ENCODE results near the gene SH3RF1. TPM values are rescaled to one million over a fixed set of nuclear protein-coding genes. Genes with fewer than 3 reads are reported as not detected.
A peak's percentile ranks its signal among the peaks of the same experiment; 100 is the strongest.

Gene SH3RF1
- total RNA-seq, 2 donors from 2014 or later: 0.43 to 0.82 TPM

DNA sequence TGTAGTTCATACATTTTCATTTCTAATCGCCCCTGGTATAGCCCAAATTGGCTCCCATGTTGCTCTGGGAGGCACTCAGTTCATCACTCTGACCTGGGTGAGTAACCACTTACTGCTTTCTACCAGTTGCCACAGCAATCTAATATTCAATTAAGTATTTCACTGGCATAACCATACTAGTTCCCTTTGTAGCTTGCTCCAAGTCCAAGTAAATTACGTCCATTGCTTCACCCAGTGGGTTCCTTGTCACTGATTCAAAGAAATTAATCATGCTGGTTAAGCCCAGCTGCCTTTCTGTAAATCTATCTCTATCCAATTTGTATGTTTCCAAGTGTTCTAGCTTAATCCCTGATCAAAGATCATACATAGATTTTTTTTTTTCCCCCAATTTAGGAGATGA is 168.7 kb downstream of the SH3RF1 start:
- ATAC-seq (no peak), DNase-seq (ENCODE audit: low spot score in 2 of 2) (no peak)
- no peak overlapping the region for H3K27ac Mint-ChIP-seq
- peaks cover 4 to 5% of the 10 kb centered on the region in 2 donors for H3K9me3 Mint-ChIP-seq
- H3K36me3 Mint-ChIP-seq: peaks cover 0 to 4% of the 10 kb centered on the region in 2 donors

DNA sequence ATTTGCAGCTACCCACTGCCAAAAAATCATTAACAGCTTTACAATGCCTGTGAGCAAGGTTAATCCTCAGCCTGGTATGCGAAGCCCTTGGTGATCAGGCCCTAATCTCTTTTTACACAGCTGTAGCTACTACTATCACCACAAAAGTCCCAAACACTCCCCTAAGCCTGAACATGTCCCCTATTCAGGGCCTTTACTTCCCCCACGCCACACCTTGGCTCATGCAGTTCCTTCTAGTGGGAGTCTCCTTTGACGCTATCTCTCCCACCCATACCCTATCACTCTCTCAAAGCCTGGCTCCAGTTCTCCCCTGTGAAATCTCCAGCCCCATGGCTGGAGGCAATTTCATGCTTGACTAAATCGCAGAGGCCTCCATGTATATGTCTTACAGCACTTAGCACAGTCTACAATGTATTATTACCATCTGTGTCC is 170.1 kb downstream of the SH3RF1 start:
- H3K9me3 Mint-ChIP-seq: peaks cover 4 to 5% of the 10 kb centered on the region in 2 donors
- H3K36me3 Mint-ChIP-seq: peaks cover 0 to 4% of the 10 kb centered on the region in 2 donors
- peak overlapping the region in 1 of 2 donors; percentile 50 for H3K27ac Mint-ChIP-seq
- DNase-seq (ENCODE audit: low spot score in 2 of 2) (no peak), ATAC-seq (no peak)

GRCh38 chr4:169099771-169100180 is 171.0 kb downstream of the SH3RF1 start:
- Mint-ChIP-seq H3K36me3 (peaks cover 0 to 4% of the 10 kb centered on the region in 2 donors), H3K27ac (no peak overlapping the region), H3K9me3 (peaks cover 4 to 5% of the 10 kb centered on the region in 2 donors)
- DNase-seq (ENCODE audit: low spot score in 2 of 2) (no peak), ATAC-seq (no peak)

DNA sequence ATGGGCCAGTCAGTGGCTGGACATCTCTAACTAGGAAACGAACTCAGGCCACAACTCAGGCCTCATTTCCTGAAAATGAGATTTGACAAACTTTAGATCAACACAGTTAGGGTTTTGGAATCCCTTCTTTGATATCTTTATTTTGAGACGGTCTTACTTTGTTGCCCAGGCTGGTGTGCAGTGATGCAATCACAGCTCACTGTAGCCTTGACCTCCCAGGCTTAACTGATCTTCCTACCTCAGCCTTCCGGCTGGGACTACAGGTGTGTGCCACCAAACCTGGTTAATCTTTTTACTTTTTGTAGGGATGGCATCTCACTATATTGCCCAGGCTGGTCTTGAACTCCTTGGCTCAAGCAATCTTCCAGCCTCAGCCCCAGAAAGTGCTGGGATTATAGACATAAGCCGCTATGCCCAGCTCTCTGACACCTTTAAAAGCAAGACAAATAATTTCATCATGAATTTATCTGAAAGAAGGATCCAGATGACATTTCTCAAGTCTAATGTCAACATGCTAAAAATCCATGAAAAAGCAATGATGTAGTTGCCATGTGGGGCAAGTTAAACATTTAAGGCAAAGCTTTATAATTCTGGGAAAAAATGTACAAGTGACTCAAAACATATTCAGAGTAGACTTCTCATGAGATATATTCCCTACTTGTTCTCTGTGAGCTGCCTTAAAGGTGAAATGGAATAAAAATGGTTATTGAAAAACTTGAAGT is 171.6 kb downstream of the SH3RF1 start:
- peaks cover 0 to 4% of the 10 kb centered on the region in 2 donors for H3K36me3 Mint-ChIP-seq

DNA sequence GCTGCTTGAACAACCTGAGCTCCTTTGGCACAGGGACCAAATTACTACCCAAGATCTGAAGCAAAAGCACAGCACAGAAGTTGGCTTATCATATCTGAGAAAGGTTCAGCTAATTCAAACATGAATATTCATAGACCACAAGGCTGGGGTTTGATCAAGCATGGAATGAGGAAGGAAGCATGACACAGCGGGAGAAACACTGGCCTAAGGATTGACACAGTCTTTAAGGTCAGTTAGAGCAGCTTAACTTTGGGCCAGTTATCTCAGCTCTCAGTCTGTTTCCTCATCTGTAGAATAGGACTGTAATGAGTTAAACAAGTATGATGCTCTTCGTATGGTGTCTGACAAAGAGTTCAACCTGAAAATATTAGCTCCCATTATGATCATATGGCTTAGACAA is 172.2 kb downstream of the SH3RF1 start:
- Mint-ChIP-seq H3K9me3 (peaks cover 4 to 5% of the 10 kb centered on the region in 2 donors), H3K36me3 (peaks cover 0 to 4% of the 10 kb centered on the region in 2 donors), H3K27ac (no peak overlapping the region)
- DNase-seq (ENCODE audit: low spot score in 2 of 2) (no peak), ATAC-seq (peak in 1 of 2 donors; percentile 41)

More for the DNA sequence above, 171.6 kb downstream of the SH3RF1 start:
- H3K27ac Mint-ChIP-seq: no peak overlapping the region
- DNase-seq (ENCODE audit: low spot score in 2 of 2) (no peak), ATAC-seq (no peak)
- peaks cover 4 to 5% of the 10 kb centered on the region in 2 donors for H3K9me3 Mint-ChIP-seq

DNA sequence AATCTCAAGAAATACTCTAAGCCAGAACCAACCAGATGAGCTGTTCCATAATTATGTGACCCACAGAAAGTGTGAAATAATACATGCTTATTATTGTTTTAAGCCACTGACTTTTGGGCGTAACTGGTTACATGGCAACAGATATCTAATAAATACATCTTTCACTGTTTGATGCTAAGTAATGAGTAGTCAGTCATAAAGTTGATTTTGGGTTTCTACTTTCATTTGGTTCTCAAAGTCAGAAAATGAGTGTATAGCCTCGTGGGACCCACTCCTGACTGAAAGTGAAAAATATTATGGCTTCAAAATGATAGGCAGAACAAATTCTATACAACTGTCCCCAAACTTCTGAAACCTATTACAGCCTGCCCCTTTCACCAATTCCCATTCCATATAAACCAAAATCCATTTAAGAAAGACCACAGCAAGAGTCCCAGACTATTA is 172.7 kb downstream of the SH3RF1 start:
- ATAC-seq (peak in 1 of 2 donors; percentile 88), DNase-seq (ENCODE audit: low spot score in 2 of 2) (no peak)
- Mint-ChIP-seq H3K36me3 (peaks cover 0 to 4% of the 10 kb centered on the region in 2 donors), H3K9me3 (peaks cover 4 to 5% of the 10 kb centered on the region in 2 donors), H3K27ac (no peak overlapping the region)

DNA sequence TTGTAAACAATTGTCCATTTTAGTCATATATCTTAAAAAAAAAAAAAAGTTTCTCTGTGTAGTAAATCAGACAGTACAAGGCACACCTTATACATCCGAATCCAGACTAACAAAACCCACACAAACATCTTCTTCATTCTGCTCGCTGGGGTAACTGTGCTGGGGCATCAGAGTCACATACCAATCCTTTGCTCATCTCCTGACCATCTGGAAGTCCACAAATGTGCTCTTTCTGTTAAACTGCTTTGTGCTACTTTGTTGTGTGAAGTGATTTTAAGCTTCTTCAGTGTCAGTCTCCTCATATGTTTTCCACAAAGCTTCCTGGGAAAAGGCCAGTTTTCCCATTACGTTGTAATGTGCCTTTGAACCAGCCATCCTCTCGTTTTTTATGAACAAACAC is 174.5 kb downstream of the SH3RF1 start:
- peaks cover 4 to 5% of the 10 kb centered on the region in 2 donors for H3K9me3 Mint-ChIP-seq
- no peak for DNase-seq (ENCODE audit: low spot score in 2 of 2)
- no peak overlapping the region for H3K27ac Mint-ChIP-seq
- H3K36me3 Mint-ChIP-seq: peaks cover 0 to 4% of the 10 kb centered on the region in 2 donors
- ATAC-seq: no peak

- DNase-seq (ENCODE audit: low spot score in 2 of 2): no peak
- peaks cover 4 to 6% of the 10 kb centered on the region in 2 donors for H3K36me3 Mint-ChIP-seq
These were observed 176.0 kb downstream of the SH3RF1 start for GRCh38 chr4:169094656-169095231.

DNA sequence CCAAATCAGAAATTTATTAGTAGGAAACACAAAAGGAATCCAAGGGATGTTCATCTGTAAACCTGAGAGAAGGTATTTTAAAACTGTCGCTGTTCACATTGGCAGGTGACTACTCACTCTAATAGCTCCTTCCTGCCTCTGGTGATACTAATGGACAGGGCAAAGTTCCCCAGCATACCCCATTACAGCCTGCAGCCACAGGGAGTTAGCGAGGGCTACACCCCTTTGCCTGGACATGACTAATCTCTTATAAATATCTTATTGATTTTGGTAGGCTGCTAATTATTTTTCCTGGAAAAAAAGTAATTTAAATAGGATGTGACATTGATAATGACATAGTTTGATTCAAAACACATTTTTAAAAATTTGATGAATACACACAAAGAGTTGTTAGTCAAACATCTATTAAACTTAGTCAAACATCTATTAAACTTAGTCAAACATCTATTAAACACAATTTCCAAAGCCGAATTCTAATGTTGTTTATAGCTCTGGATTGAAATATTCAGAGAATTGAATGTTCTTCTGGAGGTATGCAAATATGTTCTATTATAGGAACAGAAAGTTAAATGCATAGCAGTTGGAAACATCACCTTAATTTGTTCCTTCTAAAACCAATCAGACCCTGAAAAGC is 177.8 kb downstream of the SH3RF1 start:
- Mint-ChIP-seq H3K9me3 (peaks cover 9 to 16% of the 10 kb centered on the region in 2 donors), H3K36me3 (peaks cover 6 to 10% of the 10 kb centered on the region in 2 donors)

More at GRCh38 chr4:169094656-169095231, 176.0 kb downstream of the SH3RF1 start:
- peaks cover 9 to 10% of the 10 kb centered on the region in 2 donors for H3K9me3 Mint-ChIP-seq
- ATAC-seq: no peak
- H3K27ac Mint-ChIP-seq: no peak overlapping the region

GRCh38 chr4:169090484-169091215 is 180.1 kb downstream of the SH3RF1 start:
- peaks cover 4 to 11% of the 10 kb centered on the region in 2 donors for H3K9me3 Mint-ChIP-seq
- DNase-seq (ENCODE audit: low spot score in 2 of 2) (no peak), ATAC-seq (no peak)

More for the DNA sequence above, 177.8 kb downstream of the SH3RF1 start:
- ATAC-seq (no peak), DNase-seq (ENCODE audit: low spot score in 2 of 2) (no peak)
- no peak overlapping the region for H3K27ac Mint-ChIP-seq

GRCh38 chr4:169089004-169089403 is 181.8 kb downstream of the SH3RF1 start:
- peaks cover 4 to 11% of the 10 kb centered on the region in 2 donors for H3K9me3 Mint-ChIP-seq
- ATAC-seq (no peak), DNase-seq (ENCODE audit: low spot score in 2 of 2) (no peak)
- H3K36me3 Mint-ChIP-seq: peaks cover 6% of the 10 kb centered on the region in 2 donors
- H3K27ac Mint-ChIP-seq: no peak overlapping the region

More at GRCh38 chr4:169090484-169091215, 180.1 kb downstream of the SH3RF1 start:
- Mint-ChIP-seq H3K27ac (no peak overlapping the region), H3K36me3 (peaks cover 6% of the 10 kb centered on the region in 2 donors)

DNA sequence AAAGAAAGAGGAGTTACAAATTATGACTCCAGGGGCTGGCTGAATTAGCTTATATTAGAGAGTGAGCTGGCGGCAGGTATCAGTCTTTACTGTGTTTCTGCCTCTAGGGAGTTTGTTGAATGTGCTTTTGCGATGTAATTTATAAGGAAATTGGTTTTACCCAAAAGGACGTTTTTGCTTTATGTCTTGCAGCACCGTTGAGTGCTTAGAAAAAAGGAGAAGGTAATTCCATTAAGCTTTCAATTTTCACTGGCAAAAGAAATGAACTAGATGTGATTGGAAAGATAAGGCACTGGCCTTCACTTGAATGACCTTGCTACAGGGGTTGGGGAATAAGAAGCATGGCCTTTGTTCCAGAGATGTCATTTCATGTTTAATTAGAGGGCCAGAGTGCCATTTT is 185.8 kb downstream of the SH3RF1 start:
- H3K27ac Mint-ChIP-seq: no peak overlapping the region
- H3K9me3 Mint-ChIP-seq: peaks cover 0 to 6% of the 10 kb centered on the region in 2 donors
- no peak for ATAC-seq
- no peak for DNase-seq (ENCODE audit: low spot score in 2 of 2)
- peaks cover 0 to 10% of the 10 kb centered on the region in 2 donors for H3K36me3 Mint-ChIP-seq

DNA sequence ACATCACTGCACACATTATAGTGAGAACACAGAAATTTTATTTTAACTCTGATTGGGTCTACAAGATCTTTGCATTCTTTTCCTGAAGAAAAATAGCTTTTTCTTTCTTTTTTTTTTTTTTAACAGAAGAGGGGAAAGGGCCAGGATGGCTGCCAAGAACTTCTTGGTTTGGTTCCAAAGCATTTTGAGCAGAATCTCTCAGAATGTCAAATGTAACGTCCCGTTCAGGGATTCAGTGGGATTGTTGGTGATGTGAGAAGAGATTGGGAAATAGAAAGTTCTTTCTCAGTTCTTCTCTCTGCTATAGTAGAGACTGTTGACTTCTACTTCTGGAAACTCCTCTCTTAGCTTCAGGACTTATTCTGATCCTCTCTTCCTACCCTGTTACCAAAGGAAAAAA is 189.8 kb downstream of the SH3RF1 start:
- Mint-ChIP-seq H3K36me3 (peaks cover 0 to 4% of the 10 kb centered on the region in 2 donors), H3K9me3 (no peaks in the 10 kb centered on the region), H3K27ac (no peak overlapping the region)
- no peak for DNase-seq (ENCODE audit: low spot score in 2 of 2)
- no peak for ATAC-seq

- Mint-ChIP-seq H3K27ac (no peak overlapping the region), H3K9me3 (no peaks in the 10 kb centered on the region), H3K36me3 (peaks cover 0 to 4% of the 10 kb centered on the region in 2 donors)
- DNase-seq (ENCODE audit: low spot score in 2 of 2) (peak in 1 of 2 donors; percentile 8), ATAC-seq (peak; percentile 81 to 92)
These were observed 190.6 kb downstream of the SH3RF1 start for GRCh38 chr4:169079942-169080827.

- ATAC-seq (no peak), DNase-seq (ENCODE audit: low spot score in 2 of 2) (no peak)
- H3K36me3 Mint-ChIP-seq: no peaks in the 10 kb centered on the region
- no peaks in the 10 kb centered on the region for H3K9me3 Mint-ChIP-seq
- H3K27ac Mint-ChIP-seq: no peak overlapping the region
These were observed 196.6 kb downstream of the SH3RF1 start for GRCh38 chr4:169074117-169074516.
